Astrocyte (in vitro differentiated cells and primary cell): Measurements from ENCODE around the gene GBP2. TPM values are rescaled to one million over a fixed set of nuclear protein-coding genes. Genes with fewer than 3 reads are reported as not detected.
"Not testable (repeated sequence)": the region's sequence is repeated elsewhere in the genome, so short reads cannot be mapped to it uniquely, and the experiment has no call there.

Experiments used
- DNase-seq: peaks from one replicate; pipeline ENCODE4 v3.0.0-alpha.2; 2010; ENCODE audit warnings: low read depth
- FAIRE-seq: peaks from 2 replicates; lab custom pipeline; 2011; peaks lifted over from hg19 to GRCh38; lab: Jason Lieb, UNC
- H2AFZ ChIP-seq: 2 replicates; pipeline ENCODE4 v1.6.0; 2012; ENCODE audit warnings: low read depth, low read length, inconsistent platforms
- H3K27ac ChIP-seq: 2 replicates; pipeline ENCODE4 v1.5.1; 2011; ENCODE audit warnings: low read depth, low read length, inconsistent platforms
- H3K27me3 ChIP-seq: 2 replicates; pipeline ENCODE4 v1.6.0; 2011; ENCODE audit warnings: low read length, inconsistent platforms; ENCODE audit not compliant: insufficient read depth
- H3K36me3 ChIP-seq: 2 replicates; pipeline ENCODE4 v1.5.1; 2011; ENCODE audit warnings: low read length, inconsistent platforms; ENCODE audit not compliant: insufficient read depth
- H3K4me1 ChIP-seq: 2 replicates; pipeline ENCODE4 v1.5.1; 2011; ENCODE audit warnings: low read length, inconsistent platforms; ENCODE audit not compliant: insufficient read depth
- H3K4me2 ChIP-seq: 2 replicates; pipeline ENCODE4 v1.6.0; 2012; ENCODE audit warnings: low read length, inconsistent platforms
- H3K4me3 ChIP-seq: 2 replicates; pipeline ENCODE4 v1.5.1; 2011; ENCODE audit warnings: low read depth, mild to moderate bottlenecking, low read length, inconsistent platforms; ENCODE audit not compliant: insufficient read depth
- H3K79me2 ChIP-seq: 2 replicates; pipeline ENCODE4 v1.6.0; 2012; ENCODE audit warnings: mild to moderate bottlenecking, low read length, inconsistent platforms; ENCODE audit not compliant: insufficient read depth
- H3K9ac ChIP-seq: 2 replicates; pipeline ENCODE4 v1.6.0; 2012; ENCODE audit warnings: mild to moderate bottlenecking, low read length, inconsistent platforms
- H3K9me3 ChIP-seq: 2 replicates; pipeline ENCODE4 v1.5.1; 2012; ENCODE audit warnings: low read depth, mild to moderate bottlenecking, low read length, inconsistent platforms; ENCODE audit not compliant: insufficient read depth
- H4K20me1 ChIP-seq: 2 replicates; pipeline ENCODE4 v1.6.0; 2012; ENCODE audit warnings: low read length, inconsistent platforms; ENCODE audit not compliant: insufficient read depth
- H3K27ac Mint-ChIP-seq: one replicate; pipeline ENCODE4 v1.8.0; 2021; ENCODE audit warnings: mild to moderate bottlenecking, mixed read lengths; ENCODE audit not compliant: unreplicated experiment
- H3K27me3 Mint-ChIP-seq: one replicate; pipeline ENCODE4 v1.8.0; 2021; ENCODE audit warnings: low read depth, mixed read lengths; ENCODE audit not compliant: unreplicated experiment
- H3K36me3 Mint-ChIP-seq: one replicate; pipeline ENCODE4 v1.8.0; 2021; ENCODE audit warnings: low read depth, mixed read lengths; ENCODE audit not compliant: unreplicated experiment
- H3K4me1 Mint-ChIP-seq: one replicate; pipeline ENCODE4 v1.8.0; 2021; ENCODE audit warnings: low read depth, mixed read lengths; ENCODE audit not compliant: unreplicated experiment
- H3K4me3 Mint-ChIP-seq: one replicate; pipeline ENCODE4 v1.8.0; 2021; ENCODE audit warnings: mild to moderate bottlenecking, moderate library complexity, mixed read lengths; ENCODE audit not compliant: unreplicated experiment
- H3K9me3 Mint-ChIP-seq: one replicate; pipeline ENCODE4 v1.8.0; 2021; ENCODE audit warnings: mild to moderate bottlenecking, mixed read lengths; ENCODE audit not compliant: unreplicated experiment
- EZH2 ChIP-seq: IDR thresholded peaks from 2 replicates; pipeline ENCODE4 v1.6.1; 2012; ENCODE audit warnings: mild to moderate bottlenecking, low read length, inconsistent platforms; ENCODE audit not compliant: insufficient read depth
- total RNA-seq: library from RNA; stranded (reverse); gene quantifications from 2 replicates; pipeline ENCODE4 v1.2.1, GENCODE V29; 2021
- TF ChIP-seq, protein P1 (sequence below): IDR thresholded peaks from 2 replicates; pipeline ENCODE4 v1.5.1; 2011; ENCODE audit warnings: low read depth, mild to moderate bottlenecking, inconsistent platforms, low read length, moderate library complexity; ENCODE audit not compliant: insufficient read depth

The GBP2 gene
- total RNA-seq, 1 donor from 2014 or later, result 4.6 TPM

DNA sequence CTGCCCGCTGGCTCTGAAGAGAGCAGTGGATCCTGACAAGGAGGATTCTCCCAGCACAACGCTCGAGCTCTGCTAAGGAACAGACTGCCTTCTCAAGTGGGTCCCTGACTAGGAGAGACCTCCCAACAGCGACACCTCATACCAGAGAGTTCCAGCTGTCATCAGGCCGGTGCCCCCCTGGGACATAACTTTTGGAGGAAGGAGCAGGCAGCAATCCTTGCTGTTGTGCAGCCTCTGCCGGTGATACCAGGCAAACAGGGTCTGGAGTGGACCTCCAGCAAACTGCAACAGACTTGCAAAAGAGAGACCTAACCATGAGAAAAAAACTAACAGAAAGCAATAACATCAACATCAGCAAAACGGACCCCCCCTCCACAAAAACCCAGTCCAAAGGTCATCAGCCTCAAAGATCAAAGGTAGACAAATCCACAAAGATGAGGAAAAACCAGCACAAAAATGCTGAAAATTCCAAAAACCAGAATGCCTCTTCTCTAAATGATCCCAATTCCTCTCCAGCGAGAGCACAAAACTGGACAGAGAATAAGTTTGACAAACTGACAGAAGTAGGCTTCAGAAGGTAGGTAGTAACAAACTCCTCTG lies 53.3 kb downstream of the GBP2 start:
- FAIRE-seq, H3K4me3 Mint-ChIP-seq, H3K4me2 ChIP-seq, H3K4me1 ChIP-seq, H3K36me3 Mint-ChIP-seq, H3K27me3 ChIP-seq, H3K27me3 Mint-ChIP-seq, H3K79me2 ChIP-seq, H3K9ac ChIP-seq, H3K36me3 ChIP-seq, H4K20me1 ChIP-seq, DNase-seq, H3K9me3 ChIP-seq, H2AFZ ChIP-seq, H3K27ac Mint-ChIP-seq, H3K4me3 ChIP-seq, H3K27ac ChIP-seq, H3K4me1 Mint-ChIP-seq: not testable (repeated sequence)
- H3K9me3 Mint-ChIP-seq, result peaks cover 19% of the 10 kb centered on the region

DNA sequence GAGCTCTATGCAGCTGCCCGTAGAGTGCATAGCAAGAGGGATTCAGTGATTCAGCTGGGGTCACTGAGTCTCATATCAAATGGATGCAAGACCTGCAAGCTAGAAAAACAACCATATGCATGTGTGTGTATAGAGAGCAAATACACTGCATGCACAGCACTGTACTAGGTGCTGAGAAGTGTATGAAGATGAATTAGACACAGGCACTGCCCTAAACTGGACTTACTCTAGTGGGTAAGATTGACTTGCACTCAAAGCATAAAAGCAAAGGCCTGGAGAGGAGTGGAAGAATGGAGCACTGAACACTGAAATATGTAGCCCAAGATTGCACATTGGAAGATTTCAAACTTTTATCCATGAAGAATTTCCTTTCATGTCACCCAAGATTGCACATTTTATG lies 55.4 kb downstream of the GBP2 start:
- Histone ChIP-seq H2AFZ (no peak overlapping the region), H3K4me1 (no peaks in the 10 kb centered on the region), H3K4me2 (no peak overlapping the region), H3K9ac (no peak overlapping the region), H3K36me3 (no peaks in the 10 kb centered on the region), H3K4me3 (no peak overlapping the region), H4K20me1 (no peaks in the 10 kb centered on the region), H3K27me3 (no peaks in the 10 kb centered on the region), H3K27ac (no peak overlapping the region), H3K79me2 (no peaks in the 10 kb centered on the region), H3K9me3 (no peaks in the 10 kb centered on the region)
- Mint-ChIP-seq H3K9me3 (peaks cover 13% of the 10 kb centered on the region), H3K27me3 (no peaks in the 10 kb centered on the region), H3K36me3 (no peaks in the 10 kb centered on the region), H3K4me3 (no peak overlapping the region), H3K4me1 (peaks cover 6% of the 10 kb centered on the region), H3K27ac (no peak overlapping the region)
- FAIRE-seq (no peak), DNase-seq (no peak)
- no peak for TF ChIP-seq EZH2
- TF ChIP-seq, protein P1, sequence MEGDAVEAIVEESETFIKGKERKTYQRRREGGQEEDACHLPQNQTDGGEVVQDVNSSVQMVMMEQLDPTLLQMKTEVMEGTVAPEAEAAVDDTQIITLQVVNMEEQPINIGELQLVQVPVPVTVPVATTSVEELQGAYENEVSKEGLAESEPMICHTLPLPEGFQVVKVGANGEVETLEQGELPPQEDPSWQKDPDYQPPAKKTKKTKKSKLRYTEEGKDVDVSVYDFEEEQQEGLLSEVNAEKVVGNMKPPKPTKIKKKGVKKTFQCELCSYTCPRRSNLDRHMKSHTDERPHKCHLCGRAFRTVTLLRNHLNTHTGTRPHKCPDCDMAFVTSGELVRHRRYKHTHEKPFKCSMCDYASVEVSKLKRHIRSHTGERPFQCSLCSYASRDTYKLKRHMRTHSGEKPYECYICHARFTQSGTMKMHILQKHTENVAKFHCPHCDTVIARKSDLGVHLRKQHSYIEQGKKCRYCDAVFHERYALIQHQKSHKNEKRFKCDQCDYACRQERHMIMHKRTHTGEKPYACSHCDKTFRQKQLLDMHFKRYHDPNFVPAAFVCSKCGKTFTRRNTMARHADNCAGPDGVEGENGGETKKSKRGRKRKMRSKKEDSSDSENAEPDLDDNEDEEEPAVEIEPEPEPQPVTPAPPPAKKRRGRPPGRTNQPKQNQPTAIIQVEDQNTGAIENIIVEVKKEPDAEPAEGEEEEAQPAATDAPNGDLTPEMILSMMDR, result no peak

DNA sequence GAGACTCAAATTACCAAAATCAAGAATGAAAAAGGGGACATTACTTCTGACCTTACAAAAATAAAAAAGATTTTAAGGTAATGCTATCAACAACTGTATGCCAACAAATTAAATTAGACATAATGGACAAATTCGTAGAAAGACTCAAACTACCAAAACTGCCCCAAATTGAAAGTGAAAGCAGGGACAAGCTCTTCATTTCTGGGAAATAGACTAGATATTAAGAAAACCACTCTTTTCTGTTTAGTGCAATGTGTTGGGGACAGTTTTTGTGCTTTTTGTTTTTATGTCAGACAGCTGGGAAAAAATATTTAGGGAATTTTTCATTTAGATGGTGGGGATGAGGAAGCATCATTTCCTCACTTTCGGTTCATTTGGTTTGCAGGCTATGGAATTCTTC lies 56.0 kb downstream of the GBP2 start:
- Mint-ChIP-seq H3K27me3 (no peaks in the 10 kb centered on the region), H3K4me1 (peaks cover 8% of the 10 kb centered on the region), H3K36me3 (no peaks in the 10 kb centered on the region), H3K27ac (no peak overlapping the region), H3K9me3 (peaks cover 13% of the 10 kb centered on the region), H3K4me3 (no peak overlapping the region)
- Histone ChIP-seq H3K4me3 (no peak overlapping the region), H3K27ac (no peak overlapping the region), H3K9ac (no peak overlapping the region), H3K4me1 (no peaks in the 10 kb centered on the region), H3K9me3 (no peaks in the 10 kb centered on the region), H3K79me2 (no peaks in the 10 kb centered on the region), H3K27me3 (no peaks in the 10 kb centered on the region), H2AFZ (no peak overlapping the region), H4K20me1 (no peaks in the 10 kb centered on the region), H3K36me3 (no peaks in the 10 kb centered on the region), H3K4me2 (no peak overlapping the region)
- TF ChIP-seq, protein P1, result no peak
- TF ChIP-seq EZH2, result no peak
- DNase-seq (no peak), FAIRE-seq (no peak)
